ENCODE data around the gene ZBTB7B.
A peak's percentile ranks its signal among the peaks of the same experiment; 100 is the strongest.

ZBTB7B gene

GRCh38 chr1:155051777-155052398 is 49.3 kb downstream of the ZBTB7B start:
- peak overlapping the region; percentile 100 for H3K27ac ChIP-seq
- TF ChIP-seq ZFX (IDR thresholded peaks at IDR 0.05; ENCODE audit: borderline replicate concordance): no peak

GRCh38 chr1:155052439-155053395 is 50.1 kb downstream of the ZBTB7B start:
- H3K27ac ChIP-seq: peak overlapping the region; percentile 100
- TF ChIP-seq ZFX (IDR thresholded peaks at IDR 0.05; ENCODE audit: borderline replicate concordance) (no peak), CTCF (IDR thresholded peaks at IDR 0.05) (no peak)

- TF ChIP-seq ZFX (IDR thresholded peaks at IDR 0.05; ENCODE audit: borderline replicate concordance) (no peak), CTCF (IDR thresholded peaks at IDR 0.05) (no peak)
- peak overlapping the region; percentile 100 for H3K27ac ChIP-seq
These were observed 51.0 kb downstream of the ZBTB7B start for GRCh38 chr1:155053531-155054105.

GRCh38 chr1:155057104-155057503 is 54.5 kb downstream of the ZBTB7B start:
- TF ChIP-seq CTCF (IDR thresholded peaks at IDR 0.05): no peak
- no peak for TF ChIP-seq ZFX (IDR thresholded peaks at IDR 0.05; ENCODE audit: borderline replicate concordance)
- no peak overlapping the region for H3K27ac ChIP-seq

- TF ChIP-seq CTCF (IDR thresholded peaks at IDR 0.05) (no peak), ZFX (IDR thresholded peaks at IDR 0.05; ENCODE audit: borderline replicate concordance) (no peak)
- no peak overlapping the region for H3K27ac ChIP-seq
These were observed 55.2 kb downstream of the ZBTB7B start for GRCh38 chr1:155057788-155058211.

GRCh38 chr1:155060736-155061135 is 58.1 kb downstream of the ZBTB7B start:
- no peak for TF ChIP-seq ZFX (IDR thresholded peaks at IDR 0.05; ENCODE audit: borderline replicate concordance)
- H3K27ac ChIP-seq: peak overlapping the region; percentile 91; the same call in 1 of the 2 replicates

GRCh38 chr1:155061381-155062150 is 59.0 kb downstream of the ZBTB7B start:
- TF ChIP-seq ZFX (IDR thresholded peaks at IDR 0.05; ENCODE audit: borderline replicate concordance) (no peak), CTCF (IDR thresholded peaks at IDR 0.05) (peak; percentile 99)
- peak overlapping the region; percentile 91 for H3K27ac ChIP-seq
